ENCODE data around the gene PLIN5.

The PLIN5 gene

DNA sequence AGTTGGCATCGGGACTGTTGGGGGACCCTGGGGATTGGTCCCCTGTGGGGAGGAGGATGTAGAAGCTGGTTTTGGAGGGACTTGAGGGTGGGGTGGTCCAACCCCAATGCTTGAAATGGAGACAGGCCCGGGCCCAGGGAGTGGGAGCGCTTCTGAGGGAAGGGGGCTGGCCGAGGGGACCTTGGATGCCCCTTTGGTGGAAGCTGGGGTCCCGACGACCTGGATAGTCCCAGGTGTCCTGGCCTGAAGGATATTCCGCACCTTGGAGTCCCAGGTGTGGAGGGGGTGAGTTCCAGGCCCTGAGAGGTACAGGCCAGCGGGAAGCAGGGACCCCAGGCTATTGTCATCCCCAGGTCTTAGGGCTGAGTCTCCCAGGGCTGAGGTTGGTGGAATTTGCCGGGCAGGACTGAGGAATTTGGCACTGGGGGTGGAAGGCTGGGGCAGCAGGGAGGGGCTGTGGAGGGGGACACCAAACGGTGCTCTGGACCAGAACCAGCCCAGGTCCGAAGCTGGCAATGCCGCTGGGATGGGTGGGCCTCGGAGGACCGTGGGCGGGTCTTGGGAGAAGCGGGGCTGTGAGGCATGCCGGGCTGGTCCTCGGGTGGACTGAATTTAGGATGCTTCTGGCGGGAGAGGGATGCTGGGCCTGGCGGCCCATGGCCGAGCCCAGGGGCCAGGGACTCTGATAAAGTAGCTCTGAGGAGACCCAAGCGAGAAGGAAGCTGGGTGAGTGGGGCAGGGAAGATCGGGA is 61.1 kb downstream of the PLIN5 start:
- DNase-seq (ENCODE audit: low read depth) = no peak
- H3K4me3 ChIP-seq (ENCODE audit: low read length) = peak overlapping the region; percentile 77
- TF ChIP-seq, protein P1, sequence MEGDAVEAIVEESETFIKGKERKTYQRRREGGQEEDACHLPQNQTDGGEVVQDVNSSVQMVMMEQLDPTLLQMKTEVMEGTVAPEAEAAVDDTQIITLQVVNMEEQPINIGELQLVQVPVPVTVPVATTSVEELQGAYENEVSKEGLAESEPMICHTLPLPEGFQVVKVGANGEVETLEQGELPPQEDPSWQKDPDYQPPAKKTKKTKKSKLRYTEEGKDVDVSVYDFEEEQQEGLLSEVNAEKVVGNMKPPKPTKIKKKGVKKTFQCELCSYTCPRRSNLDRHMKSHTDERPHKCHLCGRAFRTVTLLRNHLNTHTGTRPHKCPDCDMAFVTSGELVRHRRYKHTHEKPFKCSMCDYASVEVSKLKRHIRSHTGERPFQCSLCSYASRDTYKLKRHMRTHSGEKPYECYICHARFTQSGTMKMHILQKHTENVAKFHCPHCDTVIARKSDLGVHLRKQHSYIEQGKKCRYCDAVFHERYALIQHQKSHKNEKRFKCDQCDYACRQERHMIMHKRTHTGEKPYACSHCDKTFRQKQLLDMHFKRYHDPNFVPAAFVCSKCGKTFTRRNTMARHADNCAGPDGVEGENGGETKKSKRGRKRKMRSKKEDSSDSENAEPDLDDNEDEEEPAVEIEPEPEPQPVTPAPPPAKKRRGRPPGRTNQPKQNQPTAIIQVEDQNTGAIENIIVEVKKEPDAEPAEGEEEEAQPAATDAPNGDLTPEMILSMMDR (conservative IDR thresholded peaks at IDR 0.05; ENCODE audit: low read depth, low read length) = no peak

DNA sequence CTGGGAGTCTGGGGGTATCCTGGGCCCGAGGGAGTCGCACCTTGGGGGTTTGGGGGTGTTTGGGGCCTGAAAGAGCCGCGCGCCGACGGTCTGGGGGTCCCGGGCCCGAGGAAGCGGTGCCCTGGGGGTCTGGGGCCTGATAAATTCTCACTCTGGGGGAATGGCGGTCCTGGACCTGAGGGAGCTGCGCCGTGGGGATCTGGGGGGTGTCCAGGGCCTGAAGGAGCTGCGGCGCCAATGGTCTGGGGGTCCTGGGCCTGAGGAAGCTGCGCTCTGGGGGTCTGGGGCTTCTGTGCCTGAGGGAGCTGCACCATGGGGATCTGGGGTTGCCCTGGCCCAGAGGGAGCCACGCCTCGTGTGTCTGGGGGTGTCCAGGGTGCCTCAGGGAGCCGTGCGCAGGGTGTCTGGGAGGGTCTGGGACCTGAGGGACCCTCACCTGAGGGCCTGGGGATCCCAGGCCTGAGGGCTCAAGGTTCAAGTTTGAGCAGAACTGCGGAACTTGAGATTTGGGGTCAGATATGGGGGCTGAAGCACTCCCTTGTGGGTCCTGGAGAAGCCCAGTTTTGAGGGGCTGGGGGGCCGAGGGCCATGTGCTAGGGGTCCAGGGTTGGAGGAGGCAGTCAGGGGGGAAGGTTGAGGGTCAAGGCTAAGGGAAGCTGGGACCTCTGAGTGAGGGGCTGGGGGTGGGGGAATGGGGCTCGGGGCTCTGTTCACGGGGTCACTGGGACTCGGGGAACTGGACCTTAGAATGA is 61.8 kb downstream of the PLIN5 start:
- TF ChIP-seq, protein P1 (conservative IDR thresholded peaks at IDR 0.05; ENCODE audit: low read depth, low read length) = no peak
- no peak for DNase-seq (ENCODE audit: low read depth)
- H3K4me3 ChIP-seq (ENCODE audit: low read length) = peak overlapping the region; percentile 77

Data from retinal pigment epithelial cell (primary cell).